Mammary epithelial cell (primary cell): ENCODE measurements around the gene TAAR6.

Experiments
- CTCF ChIP-seq, 2 donors: IDR thresholded peaks in 1 of 2; conservative IDR thresholded peaks in 1 of 2; 2 replicates each; pipeline ENCODE4 v1.5.1; 2011 to 2012; ENCODE audit warnings: inconsistent platforms in 2 of 2, low read length in 2 of 2, mild to moderate bottlenecking in 2 of 2, control low read depth in 1 of 2, low read depth in 1 of 2; ENCODE audit not compliant: insufficient read depth in 1 of 2; ENCODE audit errors: extremely low read depth in 1 of 2
- EZH2 ChIP-seq: IDR thresholded peaks from 2 replicates; pipeline ENCODE4 v1.6.1; 2012; ENCODE audit warnings: low read length, inconsistent platforms, borderline replicate concordance

- TF ChIP-seq CTCF (conservative IDR thresholded peaks at IDR 0.05 in 1 of 2, IDR thresholded peaks at IDR 0.05 in 1 of 2; ENCODE audit: extremely low read depth in 1 of 2, insufficient read depth in 1 of 2, low read depth in 1 of 2, low read length in 2 of 2) (no peak), EZH2 (no peak)
Measured at GRCh38 chr6:132567566-132567965, 2.6 kb upstream of the TAAR6 start.
